Measurements from ENCODE around the gene EHMT2.

EHMT2 gene

DNA sequence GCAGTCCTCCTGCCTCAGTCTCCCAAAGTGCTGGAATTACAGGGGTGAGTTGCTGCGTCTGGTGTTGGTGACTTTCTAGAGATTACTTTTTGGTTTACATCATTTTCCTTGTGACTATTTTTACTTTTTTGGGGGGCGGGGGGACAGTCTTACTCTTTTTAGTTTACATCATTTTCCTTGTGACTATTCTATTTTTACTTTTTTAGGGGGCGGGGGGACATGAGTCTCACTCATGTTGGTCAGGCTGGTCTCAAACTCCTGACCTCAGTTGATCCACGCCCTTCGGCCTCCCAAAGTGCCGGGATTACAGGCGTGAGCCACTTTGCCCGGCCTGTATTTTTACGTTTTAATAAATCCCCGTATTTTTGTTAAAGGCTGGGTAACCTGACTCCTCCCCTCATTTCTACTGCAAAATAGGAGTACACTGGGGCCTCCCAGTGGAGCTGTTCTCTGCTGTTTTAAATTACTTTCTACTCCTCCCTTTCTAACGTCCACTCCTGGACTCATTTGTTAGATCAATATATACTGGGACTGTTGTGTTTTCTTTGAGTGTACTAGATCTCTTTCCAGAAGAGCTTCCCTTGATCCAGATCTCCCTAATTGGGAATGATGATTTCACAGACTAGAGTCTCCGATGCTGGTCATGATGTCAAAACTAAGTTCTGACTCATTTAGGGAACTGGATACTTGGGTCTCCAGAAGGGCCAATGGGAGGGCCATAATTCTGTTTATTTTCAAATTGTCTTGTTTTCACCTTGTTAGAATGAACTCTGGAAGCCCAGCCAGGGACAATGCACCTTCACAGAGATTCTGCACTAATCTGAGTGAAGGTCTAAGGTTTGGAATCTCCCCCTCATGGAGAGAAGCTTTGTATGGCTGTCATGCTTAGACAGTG lies 60.8 kb downstream of the EHMT2 start (continued):
- TF ChIP-seq, protein P1, sequence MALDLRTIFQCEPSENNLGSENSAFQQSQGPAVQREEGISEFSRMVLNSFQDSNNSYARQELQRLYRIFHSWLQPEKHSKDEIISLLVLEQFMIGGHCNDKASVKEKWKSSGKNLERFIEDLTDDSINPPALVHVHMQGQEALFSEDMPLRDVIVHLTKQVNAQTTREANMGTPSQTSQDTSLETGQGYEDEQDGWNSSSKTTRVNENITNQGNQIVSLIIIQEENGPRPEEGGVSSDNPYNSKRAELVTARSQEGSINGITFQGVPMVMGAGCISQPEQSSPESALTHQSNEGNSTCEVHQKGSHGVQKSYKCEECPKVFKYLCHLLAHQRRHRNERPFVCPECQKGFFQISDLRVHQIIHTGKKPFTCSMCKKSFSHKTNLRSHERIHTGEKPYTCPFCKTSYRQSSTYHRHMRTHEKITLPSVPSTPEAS (tag by site-specific recombination; IDR thresholded peaks at IDR 0.05), result no peak

DNA sequence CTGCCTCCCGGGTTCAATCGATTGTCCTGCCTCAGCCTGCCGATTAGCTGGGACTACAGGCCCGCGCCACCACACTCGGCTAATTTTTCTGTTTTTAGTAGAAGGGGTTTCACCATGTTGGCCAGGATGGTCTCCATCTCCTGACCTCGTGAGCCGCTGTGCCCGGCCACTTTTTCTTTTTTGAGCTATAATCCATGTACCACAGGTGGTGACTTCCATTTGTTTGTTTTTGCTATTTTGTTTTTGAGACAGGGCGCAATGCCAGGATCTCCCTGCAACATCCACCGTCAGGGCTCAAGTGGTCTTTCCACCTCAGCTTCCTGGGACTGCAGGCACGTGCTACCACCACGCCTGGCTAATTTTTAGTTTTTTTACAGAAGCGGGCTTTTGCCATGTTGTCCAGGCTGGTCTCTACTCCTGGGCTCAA lies 61.4 kb downstream of the EHMT2 start:
- CTCF ChIA-PET, result interaction anchor here (0.6 to 1.6 kb wide), 6 partner anchors 8 to 239 kb away, joined by 3 to 5 read pairs (median 4); no protein-coding TSS in a partner anchor
- TF ChIP-seq, protein P2, sequence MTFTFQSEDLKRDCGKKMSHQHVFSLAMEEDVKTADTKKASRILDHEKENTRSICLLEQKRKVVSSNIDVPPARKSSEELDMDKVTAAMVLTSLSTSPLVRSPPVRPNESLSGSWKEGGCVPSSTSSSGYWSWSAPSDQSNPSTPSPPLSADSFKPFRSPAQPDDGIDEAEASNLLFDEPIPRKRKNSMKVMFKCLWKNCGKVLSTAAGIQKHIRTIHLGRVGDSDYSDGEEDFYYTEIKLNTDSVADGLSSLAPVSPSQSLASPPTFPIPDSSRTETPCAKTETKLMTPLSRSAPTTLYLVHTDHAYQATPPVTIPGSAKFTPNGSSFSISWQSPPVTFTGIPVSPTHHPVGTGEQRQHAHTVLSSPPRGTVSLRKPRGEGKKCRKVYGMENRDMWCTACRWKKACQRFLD (tag by site-specific recombination; IDR thresholded peaks at IDR 0.05), result no peak
- TF ChIP-seq ZNF10 (tag by site-specific recombination; IDR thresholded peaks at IDR 0.05) (no peak), SCRT1 (tag by site-specific recombination; IDR thresholded peaks at IDR 0.05; ENCODE audit: borderline replicate concordance) (peak; percentile 24; the same call in 1 of the 2 replicates), SCRT2 (tag by site-specific recombination; IDR thresholded peaks at IDR 0.05) (peak; percentile 70), ZNF701 (tag by site-specific recombination; IDR thresholded peaks at IDR 0.05) (no peak), ZBTB17 (tag by site-specific recombination; IDR thresholded peaks at IDR 0.05) (peak; percentile 83), ZNF560 (tag by site-specific recombination; IDR thresholded peaks at IDR 0.05; ENCODE audit: borderline replicate concordance) (no peak)
- TF ChIP-seq, protein P3, sequence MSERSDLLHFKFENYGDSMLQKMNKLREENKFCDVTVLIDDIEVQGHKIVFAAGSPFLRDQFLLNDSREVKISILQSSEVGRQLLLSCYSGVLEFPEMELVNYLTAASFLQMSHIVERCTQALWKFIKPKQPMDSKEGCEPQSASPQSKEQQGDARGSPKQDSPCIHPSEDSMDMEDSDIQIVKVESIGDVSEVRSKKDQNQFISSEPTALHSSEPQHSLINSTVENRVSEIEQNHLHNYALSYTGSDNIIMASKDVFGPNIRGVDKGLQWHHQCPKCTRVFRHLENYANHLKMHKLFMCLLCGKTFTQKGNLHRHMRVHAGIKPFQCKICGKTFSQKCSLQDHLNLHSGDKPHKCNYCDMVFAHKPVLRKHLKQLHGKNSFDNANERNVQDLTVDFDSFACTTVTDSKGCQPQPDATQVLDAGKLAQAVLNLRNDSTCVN (tag by site-specific recombination; optimal IDR thresholded peaks at IDR 0.05), result peak; percentile 8
- TF ChIP-seq, protein P4, sequence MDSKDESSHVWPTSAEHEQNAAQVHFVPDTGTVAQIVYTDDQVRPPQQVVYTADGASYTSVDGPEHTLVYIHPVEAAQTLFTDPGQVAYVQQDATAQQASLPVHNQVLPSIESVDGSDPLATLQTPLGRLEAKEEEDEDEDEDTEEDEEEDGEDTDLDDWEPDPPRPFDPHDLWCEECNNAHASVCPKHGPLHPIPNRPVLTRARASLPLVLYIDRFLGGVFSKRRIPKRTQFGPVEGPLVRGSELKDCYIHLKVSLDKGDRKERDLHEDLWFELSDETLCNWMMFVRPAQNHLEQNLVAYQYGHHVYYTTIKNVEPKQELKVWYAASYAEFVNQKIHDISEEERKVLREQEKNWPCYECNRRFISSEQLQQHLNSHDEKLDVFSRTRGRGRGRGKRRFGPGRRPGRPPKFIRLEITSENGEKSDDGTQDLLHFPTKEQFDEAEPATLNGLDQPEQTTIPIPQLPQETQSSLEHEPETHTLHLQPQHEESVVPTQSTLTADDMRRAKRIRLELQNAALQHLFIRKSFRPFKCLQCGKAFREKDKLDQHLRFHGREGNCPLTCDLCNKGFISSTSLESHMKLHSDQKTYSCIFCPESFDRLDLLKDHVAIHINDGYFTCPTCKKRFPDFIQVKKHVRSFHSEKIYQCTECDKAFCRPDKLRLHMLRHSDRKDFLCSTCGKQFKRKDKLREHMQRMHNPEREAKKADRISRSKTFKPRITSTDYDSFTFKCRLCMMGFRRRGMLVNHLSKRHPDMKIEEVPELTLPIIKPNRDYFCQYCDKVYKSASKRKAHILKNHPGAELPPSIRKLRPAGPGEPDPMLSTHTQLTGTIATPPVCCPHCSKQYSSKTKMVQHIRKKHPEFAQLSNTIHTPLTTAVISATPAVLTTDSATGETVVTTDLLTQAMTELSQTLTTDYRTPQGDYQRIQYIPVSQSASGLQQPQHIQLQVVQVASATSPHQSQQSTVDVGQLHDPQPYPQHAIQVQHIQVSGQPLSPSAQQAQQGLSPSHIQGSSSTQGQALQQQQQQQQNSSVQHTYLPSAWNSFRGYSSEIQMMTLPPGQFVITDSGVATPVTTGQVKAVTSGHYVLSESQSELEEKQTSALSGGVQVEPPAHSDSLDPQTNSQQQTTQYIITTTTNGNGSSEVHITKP (tag by site-specific recombination; IDR thresholded peaks at IDR 0.05), result 0 out of 2 replicates have a peak, but pooled peaks have one; percentile 49

DNA sequence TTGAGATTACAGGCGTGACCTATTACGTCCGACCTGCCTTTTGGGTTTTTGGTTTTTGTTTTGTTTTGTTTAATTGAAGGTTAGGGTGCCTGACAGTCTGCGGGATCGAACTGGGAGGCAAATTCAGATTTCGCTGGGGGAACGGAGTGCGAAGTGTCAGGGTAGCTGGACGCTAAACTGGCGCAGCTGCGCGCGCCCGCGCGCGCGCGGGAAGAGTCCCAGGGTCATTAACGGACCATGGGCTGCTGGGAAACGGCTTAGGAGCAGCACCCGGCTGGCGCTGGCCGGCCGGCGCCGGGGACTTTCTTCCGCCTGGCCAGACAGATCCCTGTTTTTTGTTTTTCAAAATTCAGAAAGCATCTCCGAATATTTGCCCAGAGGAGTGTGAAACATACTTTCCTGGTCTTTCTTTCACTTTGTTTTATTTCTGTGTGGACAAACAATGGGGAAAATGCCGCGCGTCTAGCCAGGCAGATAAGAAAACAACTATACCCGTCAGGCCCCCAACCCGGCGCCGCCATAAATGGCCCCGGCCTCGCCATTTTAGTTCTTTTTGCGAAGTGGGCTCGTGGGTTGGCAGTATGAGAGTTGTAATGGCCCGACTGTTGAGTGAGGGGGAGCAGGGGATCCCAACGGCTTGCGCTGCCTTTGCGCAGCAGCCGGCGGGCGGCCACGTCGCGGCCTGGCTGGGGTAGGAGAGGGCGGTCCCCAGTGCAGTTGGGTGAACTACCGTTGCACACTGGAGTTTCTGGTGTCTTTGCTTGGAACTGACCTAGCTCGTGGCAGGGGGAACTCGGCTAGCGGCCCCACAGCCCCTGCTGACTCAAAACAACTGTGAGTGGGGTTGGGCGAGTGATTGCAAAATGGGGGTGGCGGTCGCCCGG lies 62.9 kb downstream of the EHMT2 start:
- no peaks in the 10 kb centered on the region for H3K9me3 ChIP-seq (ENCODE audit: control insufficient read depth, insufficient read depth, low read depth, low read length)
- H3K4me1 ChIP-seq (ENCODE audit: control insufficient read depth, insufficient read depth, low read length), result peaks cover 9% of the 10 kb centered on the region
- peak overlapping the region; percentile 79 for H3K4me3 ChIP-seq (ENCODE audit: low read depth, low read length)
- POLR2A ChIA-PET, result interaction anchor here (0.5 to 12.5 kb wide), 38 partner anchors 7 to 1137 kb away, joined by 3 to 125 read pairs (median 4); partner anchors contain the start of genes BRD2, C6orf47, CFB and CLIC1
- peaks cover 30 to 59% of the 10 kb centered on the region in 2 experiments for H3K36me3 ChIP-seq (ENCODE audit: control insufficient read depth in 2 of 2, insufficient read depth in 1 of 2, low read length in 2 of 2)
- H3K27ac ChIP-seq (ENCODE audit: extremely low read depth, low read depth, low read length), result peak overlapping the region; percentile 88
- CTCF ChIA-PET, result interaction anchor here (0.7 to 1.7 kb wide), 4 partner anchors 33 to 264 kb away, joined by 3 to 7 read pairs (median 4); partner anchors contain the start of gene VARS1
- TF ChIP-seq TRIM28 (IDR thresholded peaks at IDR 0.05; ENCODE audit: borderline replicate concordance, low read length) (no peak), ZNF510 (tag by site-specific recombination; IDR thresholded peaks at IDR 0.05; ENCODE audit: insufficient replicate concordance) (no peak), ZFP41 (tag by site-specific recombination; IDR thresholded peaks at IDR 0.05; ENCODE audit: borderline replicate concordance) (no peak), ZNF366 (tag by site-specific recombination; conservative IDR thresholded peaks at IDR 0.05) (no peak)
- TF ChIP-seq, protein P5, sequence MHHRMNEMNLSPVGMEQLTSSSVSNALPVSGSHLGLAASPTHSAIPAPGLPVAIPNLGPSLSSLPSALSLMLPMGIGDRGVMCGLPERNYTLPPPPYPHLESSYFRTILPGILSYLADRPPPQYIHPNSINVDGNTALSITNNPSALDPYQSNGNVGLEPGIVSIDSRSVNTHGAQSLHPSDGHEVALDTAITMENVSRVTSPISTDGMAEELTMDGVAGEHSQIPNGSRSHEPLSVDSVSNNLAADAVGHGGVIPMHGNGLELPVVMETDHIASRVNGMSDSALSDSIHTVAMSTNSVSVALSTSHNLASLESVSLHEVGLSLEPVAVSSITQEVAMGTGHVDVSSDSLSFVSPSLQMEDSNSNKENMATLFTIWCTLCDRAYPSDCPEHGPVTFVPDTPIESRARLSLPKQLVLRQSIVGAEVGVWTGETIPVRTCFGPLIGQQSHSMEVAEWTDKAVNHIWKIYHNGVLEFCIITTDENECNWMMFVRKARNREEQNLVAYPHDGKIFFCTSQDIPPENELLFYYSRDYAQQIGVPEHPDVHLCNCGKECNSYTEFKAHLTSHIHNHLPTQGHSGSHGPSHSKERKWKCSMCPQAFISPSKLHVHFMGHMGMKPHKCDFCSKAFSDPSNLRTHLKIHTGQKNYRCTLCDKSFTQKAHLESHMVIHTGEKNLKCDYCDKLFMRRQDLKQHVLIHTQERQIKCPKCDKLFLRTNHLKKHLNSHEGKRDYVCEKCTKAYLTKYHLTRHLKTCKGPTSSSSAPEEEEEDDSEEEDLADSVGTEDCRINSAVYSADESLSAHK (tag by site-specific recombination; IDR thresholded peaks at IDR 0.05), result no peak; the same call in 1 of the 2 replicates
- TF ChIP-seq, protein P6, sequence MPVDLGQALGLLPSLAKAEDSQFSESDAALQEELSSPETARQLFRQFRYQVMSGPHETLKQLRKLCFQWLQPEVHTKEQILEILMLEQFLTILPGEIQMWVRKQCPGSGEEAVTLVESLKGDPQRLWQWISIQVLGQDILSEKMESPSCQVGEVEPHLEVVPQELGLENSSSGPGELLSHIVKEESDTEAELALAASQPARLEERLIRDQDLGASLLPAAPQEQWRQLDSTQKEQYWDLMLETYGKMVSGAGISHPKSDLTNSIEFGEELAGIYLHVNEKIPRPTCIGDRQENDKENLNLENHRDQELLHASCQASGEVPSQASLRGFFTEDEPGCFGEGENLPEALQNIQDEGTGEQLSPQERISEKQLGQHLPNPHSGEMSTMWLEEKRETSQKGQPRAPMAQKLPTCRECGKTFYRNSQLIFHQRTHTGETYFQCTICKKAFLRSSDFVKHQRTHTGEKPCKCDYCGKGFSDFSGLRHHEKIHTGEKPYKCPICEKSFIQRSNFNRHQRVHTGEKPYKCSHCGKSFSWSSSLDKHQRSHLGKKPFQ (tag by site-specific recombination; IDR thresholded peaks at IDR 0.05), result no peak

More for the DNA sequence above, 61.4 kb downstream of the EHMT2 start:
- Histone ChIP-seq H3K36me3 (ENCODE audit: control insufficient read depth in 2 of 2, insufficient read depth in 1 of 2, low read length in 2 of 2) (peaks cover 44 to 60% of the 10 kb centered on the region in 2 experiments), H3K27ac (ENCODE audit: extremely low read depth, low read depth, low read length) (peak overlapping the region; percentile 88), H3K4me1 (ENCODE audit: control insufficient read depth, insufficient read depth, low read length) (peaks cover 9% of the 10 kb centered on the region), H3K4me3 (ENCODE audit: low read depth, low read length) (peak overlapping the region; percentile 79), H3K9me3 (ENCODE audit: control insufficient read depth, insufficient read depth, low read depth, low read length) (no peaks in the 10 kb centered on the region)
- POLR2A ChIA-PET, result interaction anchor here (0.6 to 12.5 kb wide), 15 partner anchors 9 to 1589 kb away, joined by 3 to 125 read pairs (median 7); partner anchors contain the start of genes C6orf47, CSNK2B, GPANK1 and HSPA1B
